Neural cell (in vitro differentiated cells): Measurements from ENCODE around the gene GJC3. TPM values are rescaled to one million over a fixed set of nuclear protein-coding genes. Genes with fewer than 3 reads are reported as not detected.
"Not testable (repeated sequence)": the region's sequence is repeated elsewhere in the genome, so short reads cannot be mapped to it uniquely, and the experiment has no call there.

ENCODE experiments used
- H2AFZ ChIP-seq: fragments of 200-600, 300-800 bp; sonication (generic), shearing (Covaris generic); 2 replicates; pipeline ENCODE4 v1.6.0; 2014; ENCODE audit warnings: low read depth, mild to moderate bottlenecking, antibody characterized with exemption, low read length, moderate library complexity
- H3F3A ChIP-seq: fragments of 200-600 bp; shearing (Covaris generic); 2 replicates; pipeline ENCODE4 v1.6.1; 2016; ENCODE audit warnings: mild to moderate bottlenecking, moderate library complexity, mixed read lengths, antibody characterized with exemption, low read length; ENCODE audit not compliant: insufficient read depth, poor library complexity, severe bottlenecking
- H3K27ac ChIP-seq: fragments of 200-600, 300-800 bp; sonication (generic), shearing (Covaris generic); 2 replicates; pipeline ENCODE4 v1.5.1; 2014; ENCODE audit warnings: mild to moderate bottlenecking, low read length, moderate library complexity
- H3K27me3 ChIP-seq: fragments of 300-800, 200-600 bp; sonication (generic), shearing (Covaris generic); 2 replicates; pipeline ENCODE4 v1.6.0; 2014; ENCODE audit warnings: mild to moderate bottlenecking, low read depth, low read length, moderate library complexity; ENCODE audit not compliant: insufficient read depth
- H3K36me3 ChIP-seq: fragments of 300-800, 200-600 bp; sonication (generic), shearing (Covaris generic); 2 replicates; pipeline ENCODE4 v1.5.1; 2014; ENCODE audit warnings: mild to moderate bottlenecking, antibody characterized with exemption, low read length, moderate library complexity; ENCODE audit not compliant: insufficient read depth
- H3K4me2 ChIP-seq: fragments of 300-800, 200-600 bp; sonication (generic), shearing (Covaris generic); 2 replicates; pipeline ENCODE4 v1.6.0; 2014; ENCODE audit warnings: mild to moderate bottlenecking, low read length
- H3K4me3 ChIP-seq: fragments of 300-800, 200-600 bp; sonication (generic), shearing (Covaris generic); 2 replicates; pipeline ENCODE4 v1.5.1; 2014; ENCODE audit warnings: mild to moderate bottlenecking, low read length, moderate library complexity
- H3K79me2 ChIP-seq: fragments of 200-600 bp; shearing (Covaris generic); replicated peaks from 2 replicates; pipeline ENCODE4 v1.6.0; 2014; ENCODE audit warnings: mild to moderate bottlenecking, low read length, moderate library complexity; ENCODE audit not compliant: insufficient read depth
- H3K9ac ChIP-seq: fragments of 300-800, 200-600 bp; sonication (generic), shearing (Covaris generic); 2 replicates; pipeline ENCODE4 v1.6.1; 2016; ENCODE audit warnings: mild to moderate bottlenecking, low read length, mixed read lengths
- H3K9me2 ChIP-seq: fragments of 200-600 bp; shearing (Covaris generic); 2 replicates; pipeline ENCODE4 v1.6.1; 2016; ENCODE audit warnings: mild to moderate bottlenecking, low read length, mixed read lengths; ENCODE audit not compliant: insufficient read depth
- H3K9me3 ChIP-seq: fragments of 200-600, 300-800 bp; sonication (generic), shearing (Covaris generic); 2 replicates; pipeline ENCODE4 v1.6.1; 2016; ENCODE audit warnings: mild to moderate bottlenecking, mixed run types, low read length, moderate library complexity, mixed read lengths
- H4K20me1 ChIP-seq: fragments of 200-600 bp; shearing (Covaris generic); 2 replicates; pipeline ENCODE4 v1.6.1; 2016; ENCODE audit warnings: mild to moderate bottlenecking, mixed run types; ENCODE audit not compliant: insufficient read depth
- CTCF ChIP-seq: fragments of 450-650 bp; IDR thresholded peaks from 2 replicates; pipeline ENCODE4 v1.5.1; 2014; ENCODE audit warnings: antibody characterized with exemption, mild to moderate bottlenecking, moderate library complexity; ENCODE audit not compliant: poor library complexity, severe bottlenecking
- EP300 ChIP-seq: fragments of 450-650 bp; conservative IDR thresholded peaks from 2 replicates; pipeline ENCODE4 v1.6.1; 2014; ENCODE audit warnings: antibody characterized with exemption, mild to moderate bottlenecking, moderate library complexity; ENCODE audit not compliant: poor library complexity, severe bottlenecking
- EZH2 ChIP-seq: fragments of 200-600, 300-800 bp; shearing (Covaris generic), sonication (generic); IDR thresholded peaks from 2 replicates; pipeline ENCODE4 v1.6.1; 2014; ENCODE audit warnings: antibody characterized with exemption, low read length, borderline replicate concordance, mild to moderate bottlenecking; ENCODE audit not compliant: insufficient read depth, poor library complexity, severe bottlenecking
- MXI1 ChIP-seq: fragments of 450-650 bp; conservative IDR thresholded peaks from 2 replicates; pipeline ENCODE4 v1.6.1; 2014; ENCODE audit warnings: antibody characterized with exemption, mild to moderate bottlenecking; ENCODE audit not compliant: poor library complexity, severe bottlenecking
- POLR2AphosphoS5 ChIP-seq: IDR thresholded peaks from 2 replicates; pipeline ENCODE4 v1.6.1; 2012
- RAD21 ChIP-seq: fragments of 450-650 bp; conservative IDR thresholded peaks from 2 replicates; pipeline ENCODE4 v1.6.1; 2014; ENCODE audit warnings: antibody characterized with exemption, mild to moderate bottlenecking, moderate library complexity
- REST ChIP-seq: IDR thresholded peaks from 2 replicates; pipeline ENCODE4 v1.6.1; 2012; ENCODE audit warnings: borderline replicate concordance
- SMC3 ChIP-seq: fragments of 450-650 bp; conservative IDR thresholded peaks from 2 replicates; pipeline ENCODE4 v1.6.1; 2014; ENCODE audit warnings: antibody characterized with exemption, mild to moderate bottlenecking, moderate library complexity; ENCODE audit not compliant: poor library complexity
- TAF1 ChIP-seq: IDR thresholded peaks from 2 replicates; pipeline ENCODE4 v1.6.1; 2012; ENCODE audit warnings: low read depth
- polyA plus RNA-seq: library from polyadenylated mRNA; depleted of rRNA; stranded (reverse); fragments of >200 nt; gene quantifications from 2 replicates; pipeline ENCODE4 v1.2.3, GENCODE V29; 2014

Gene GJC3
- polyA plus RNA-seq, 1 donor from 2014 or later = not detected

DNA sequence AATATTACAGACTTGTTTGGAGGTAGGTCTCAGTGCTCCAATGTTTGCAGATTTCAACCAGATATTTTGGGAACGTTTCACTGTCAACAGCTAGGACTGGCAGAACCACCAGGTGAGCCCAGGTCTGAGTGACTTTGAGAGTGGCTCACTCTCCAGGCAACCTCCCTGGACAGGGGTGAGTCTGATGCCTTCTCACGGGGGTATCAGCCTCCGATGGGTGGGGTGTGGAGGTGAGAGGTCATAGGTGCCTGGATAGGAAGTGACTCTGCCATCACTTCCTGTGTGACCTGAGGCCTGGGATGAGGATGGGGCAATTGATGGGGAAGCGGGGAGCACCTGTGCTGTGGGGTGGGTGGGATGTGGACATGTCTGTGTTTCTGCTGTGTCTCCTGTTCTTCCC lies 41.8 kb upstream of the GJC3 start:
- H3K79me2 ChIP-seq = no peaks in the 10 kb centered on the region
- H3K9me2 ChIP-seq = no peaks in the 10 kb centered on the region
- no peaks in the 10 kb centered on the region for H4K20me1 ChIP-seq
- H3F3A ChIP-seq = no peaks in the 10 kb centered on the region
- no peak overlapping the region for H2AFZ ChIP-seq
- no peaks in the 10 kb centered on the region for H3K27me3 ChIP-seq
- no peak overlapping the region for H3K27ac ChIP-seq
- H3K9me3 ChIP-seq = no peaks in the 10 kb centered on the region
- no peak overlapping the region for H3K4me2 ChIP-seq
- H3K4me3 ChIP-seq = no peak overlapping the region
- H3K9ac ChIP-seq = no peak overlapping the region
- TF ChIP-seq MXI1 (no peak), CTCF (no peak), POLR2AphosphoS5 (no peak), EP300 (no peak), EZH2 (no peak), TAF1 (no peak), SMC3 (no peak), REST (no peak), RAD21 (no peak)
- no peaks in the 10 kb centered on the region for H3K36me3 ChIP-seq

DNA sequence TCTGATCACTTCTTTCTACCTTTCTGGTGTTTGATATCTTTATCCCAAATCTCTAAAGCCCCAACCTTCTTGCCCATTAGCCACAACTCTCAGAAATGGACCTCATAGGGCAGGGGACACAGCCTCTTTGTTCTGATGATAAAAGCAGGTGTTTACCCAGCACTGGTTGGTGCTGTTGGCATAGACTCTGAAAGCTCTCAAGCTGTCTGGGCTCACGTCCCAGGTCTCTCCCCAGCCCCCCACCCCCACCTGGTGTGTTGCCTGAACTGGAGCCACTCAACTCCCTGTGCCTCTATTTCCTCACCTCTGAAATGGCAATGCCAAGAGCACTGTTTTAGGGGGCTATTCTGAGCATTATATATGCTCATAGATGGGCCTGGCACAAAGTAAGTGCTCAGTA lies 40.4 kb upstream of the GJC3 start:
- H4K20me1 ChIP-seq, H2AFZ ChIP-seq, H3K27me3 ChIP-seq, H3K9me2 ChIP-seq, H3K36me3 ChIP-seq, H3K9ac ChIP-seq, H3K4me2 ChIP-seq, H3F3A ChIP-seq, H3K9me3 ChIP-seq, H3K27ac ChIP-seq, H3K79me2 ChIP-seq, H3K4me3 ChIP-seq: not testable (repeated sequence)

GRCh38 chr7:99969298-99969697 lies 39.9 kb upstream of the GJC3 start:
- TF ChIP-seq REST (no peak), MXI1 (no peak), TAF1 (no peak), SMC3 (no peak), RAD21 (no peak), POLR2AphosphoS5 (no peak), CTCF (no peak), EZH2 (no peak), EP300 (no peak)
- Histone ChIP-seq H3K79me2 (no peaks in the 10 kb centered on the region), H3K9ac (no peak overlapping the region), H3F3A (no peaks in the 10 kb centered on the region), H3K27ac (no peak overlapping the region), H3K27me3 (no peaks in the 10 kb centered on the region), H3K4me2 (no peak overlapping the region), H3K9me3 (no peaks in the 10 kb centered on the region), H4K20me1 (no peaks in the 10 kb centered on the region), H3K9me2 (no peaks in the 10 kb centered on the region), H2AFZ (no peak overlapping the region), H3K4me3 (no peak overlapping the region), H3K36me3 (no peaks in the 10 kb centered on the region)
